Gastrocnemius medialis (tissue), 4 donors: ENCODE results near the gene TNIK. TPM values are rescaled to one million over a fixed set of nuclear protein-coding genes. Genes with fewer than 3 reads are reported as not detected.

Experiments used
- ATAC-seq, 2 donors: fragments of 150-250 bp; one replicate each; pipeline ENCODE4 v1.9.1; 2016
- DNase-seq, 2 donors: peaks; one replicate each; pipeline ENCODE4 v3.0.0-alpha.2; 2019
- H3K27ac ChIP-seq, 4 donors: fragments of 200-600 bp; sonication (generic); 1 replicate in 1 of 4; 2 replicates in 3 of 4; pipeline ENCODE4 v1.5.1; 2016 to 2018; ENCODE audit warnings: mild to moderate bottlenecking in 2 of 4, moderate library complexity in 1 of 4
- H3K27me3 ChIP-seq, 3 donors: fragments of 200-600 bp; sonication (generic) in 2 of 3; 1 replicate in 1 of 3; 2 replicates in 2 of 3; pipeline versions ENCODE4 v1.5.1 to v1.6.0; 2016 to 2019; ENCODE audit warnings: mild to moderate bottlenecking in 1 of 3, moderate library complexity in 1 of 3
- H3K36me3 ChIP-seq, 2 donors: fragments of 200-600 bp; sonication (generic) in 1 of 2; one replicate each; pipeline ENCODE4 v1.5.1; 2017 to 2018
- H3K4me1 ChIP-seq, 2 donors: fragments of 200-600 bp; sonication (generic) in 1 of 2; one replicate each; pipeline ENCODE4 v1.5.1; 2016 to 2017; ENCODE audit warnings: mild to moderate bottlenecking in 2 of 2
- H3K4me3 ChIP-seq, 4 donors: fragments of 200-600 bp; sonication (generic) in 3 of 4; 1 replicate in 1 of 4; 2 replicates in 3 of 4; pipeline ENCODE4 v1.5.1; 2016 to 2019; ENCODE audit warnings: mild to moderate bottlenecking in 2 of 4
- H3K9me3 ChIP-seq, 3 donors: fragments of 200-600 bp; sonication (generic) in 2 of 3; 1 replicate in 1 of 3; 2 replicates in 2 of 3; pipeline ENCODE4 v1.5.1; 2016 to 2019
- POLR2A ChIP-seq, 2 donors: fragments of 450-650 bp; IDR thresholded peaks; one replicate each; pipeline ENCODE4 v1.6.1; 2017; ENCODE audit warnings: antibody characterized with exemption in 2 of 2, mild to moderate bottlenecking in 2 of 2, moderate library complexity in 2 of 2
- in situ Hi-C, 4 donors: fragments of 200-750 bp; cut with MboI; loops; one replicate each; pipeline versions ENCODE4 v1.15.0 to v1.8.0; 2017; ENCODE audit warnings: low sequenced_read_pairs in 4 of 4
- intact Hi-C: fragments of 100-400 bp; cut with DNase I; formaldehyde crosslinking; loops from one replicate; pipeline ENCODE4 v1.15.1; 2023; ENCODE audit warnings: low total_unique reads
- total RNA-seq, 4 donors: library from RNA; depleted of rRNA; stranded (reverse); fragments of >200 nt; gene quantifications; one replicate each; pipeline versions ENCODE4 v1.1.0 to v1.2.3, GENCODE V29; 2016
- TF ChIP-seq, protein P1 (sequence below), 5 experiments: fragments of 450-650 bp in 3 of 5; fragments of 200-600 bp in 2 of 5; sonication (generic) in 2 of 5; IDR thresholded peaks in 4 of 5; conservative IDR thresholded peaks in 1 of 5; 1 replicate in 4 of 5; 2 replicates in 1 of 5; pipeline ENCODE4 v1.5.1; 2016 to 2019; ENCODE audit warnings: antibody characterized with exemption in 5 of 5, mild to moderate bottlenecking in 3 of 5, moderate library complexity in 3 of 5

TNIK gene
- total RNA-seq, 4 donors from 2014 or later = 5.2 to 19.7 (median 10.6) TPM

DNA sequence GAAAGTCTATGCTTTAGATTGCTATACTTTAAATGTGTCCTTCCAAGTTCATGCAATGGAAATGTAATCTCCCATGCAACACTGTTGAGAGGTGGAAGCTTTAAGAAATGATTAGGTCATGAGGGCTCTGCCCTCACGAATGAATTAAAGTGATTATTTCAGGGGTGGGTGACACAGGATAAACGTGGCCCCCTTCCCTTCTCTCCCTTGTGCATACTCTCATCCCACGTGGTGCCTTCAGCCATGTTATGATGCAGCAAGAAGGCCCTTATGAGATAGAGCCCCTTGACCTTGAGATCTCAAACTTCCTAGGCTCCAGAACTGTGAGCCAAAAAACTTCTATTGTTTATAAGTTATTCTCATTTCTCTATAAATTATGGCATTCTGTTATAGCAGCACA is 183.3 kb downstream of the TNIK start:
- H3K9me3 ChIP-seq = no peaks in the 10 kb centered on the region
- H3K27me3 ChIP-seq = no peaks in the 10 kb centered on the region
- H3K4me3 ChIP-seq = no peak overlapping the region
- H3K36me3 ChIP-seq = no peaks in the 10 kb centered on the region
- TF ChIP-seq, protein P1, sequence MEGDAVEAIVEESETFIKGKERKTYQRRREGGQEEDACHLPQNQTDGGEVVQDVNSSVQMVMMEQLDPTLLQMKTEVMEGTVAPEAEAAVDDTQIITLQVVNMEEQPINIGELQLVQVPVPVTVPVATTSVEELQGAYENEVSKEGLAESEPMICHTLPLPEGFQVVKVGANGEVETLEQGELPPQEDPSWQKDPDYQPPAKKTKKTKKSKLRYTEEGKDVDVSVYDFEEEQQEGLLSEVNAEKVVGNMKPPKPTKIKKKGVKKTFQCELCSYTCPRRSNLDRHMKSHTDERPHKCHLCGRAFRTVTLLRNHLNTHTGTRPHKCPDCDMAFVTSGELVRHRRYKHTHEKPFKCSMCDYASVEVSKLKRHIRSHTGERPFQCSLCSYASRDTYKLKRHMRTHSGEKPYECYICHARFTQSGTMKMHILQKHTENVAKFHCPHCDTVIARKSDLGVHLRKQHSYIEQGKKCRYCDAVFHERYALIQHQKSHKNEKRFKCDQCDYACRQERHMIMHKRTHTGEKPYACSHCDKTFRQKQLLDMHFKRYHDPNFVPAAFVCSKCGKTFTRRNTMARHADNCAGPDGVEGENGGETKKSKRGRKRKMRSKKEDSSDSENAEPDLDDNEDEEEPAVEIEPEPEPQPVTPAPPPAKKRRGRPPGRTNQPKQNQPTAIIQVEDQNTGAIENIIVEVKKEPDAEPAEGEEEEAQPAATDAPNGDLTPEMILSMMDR (IDR thresholded peaks at IDR 0.05 in 4 of 5, conservative IDR thresholded peaks at IDR 0.05 in 1 of 5) = no peak
- TF ChIP-seq POLR2A (IDR thresholded peaks at IDR 0.05) = no peak
- H3K4me1 ChIP-seq = peaks cover 10 to 15% of the 10 kb centered on the region in 2 donors
- DNase-seq (no peak), ATAC-seq (no peak)
- intact Hi-C loops = no loop called here
- no peak overlapping the region for H3K27ac ChIP-seq
- in situ Hi-C loops = no loop called here

DNA sequence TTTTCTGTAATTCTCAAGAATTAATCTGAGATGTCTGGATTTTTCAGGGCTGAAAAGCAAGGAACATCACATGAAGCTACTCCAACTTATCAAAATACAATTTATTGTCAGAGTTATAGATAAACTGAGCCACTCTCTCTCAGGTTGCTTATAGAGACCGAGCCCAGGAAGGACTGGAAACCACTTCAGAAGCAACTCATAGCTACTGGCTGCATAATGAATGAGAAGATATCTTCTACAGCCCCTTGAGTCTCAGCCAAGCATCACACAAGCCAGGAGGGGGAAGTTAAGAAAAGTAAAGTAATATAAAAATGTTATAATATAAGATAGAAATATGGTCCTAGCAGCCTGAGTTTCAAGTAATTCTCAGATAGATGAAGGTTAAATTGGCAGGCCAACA is 186.0 kb downstream of the TNIK start:
- no peak overlapping the region for H3K4me3 ChIP-seq
- no peak overlapping the region for H3K27ac ChIP-seq
- TF ChIP-seq, protein P1 (IDR thresholded peaks at IDR 0.05 in 4 of 5, conservative IDR thresholded peaks at IDR 0.05 in 1 of 5) = no peak
- TF ChIP-seq POLR2A (IDR thresholded peaks at IDR 0.05) = no peak
- no peaks in the 10 kb centered on the region for H3K36me3 ChIP-seq
- peaks cover 6 to 21% of the 10 kb centered on the region in 2 donors for H3K4me1 ChIP-seq
- H3K9me3 ChIP-seq = no peaks in the 10 kb centered on the region
- ATAC-seq = no peak
- no peak for DNase-seq
- in situ Hi-C loops (no loop called here), intact Hi-C loops (no loop called here)
- no peaks in the 10 kb centered on the region for H3K27me3 ChIP-seq

DNA sequence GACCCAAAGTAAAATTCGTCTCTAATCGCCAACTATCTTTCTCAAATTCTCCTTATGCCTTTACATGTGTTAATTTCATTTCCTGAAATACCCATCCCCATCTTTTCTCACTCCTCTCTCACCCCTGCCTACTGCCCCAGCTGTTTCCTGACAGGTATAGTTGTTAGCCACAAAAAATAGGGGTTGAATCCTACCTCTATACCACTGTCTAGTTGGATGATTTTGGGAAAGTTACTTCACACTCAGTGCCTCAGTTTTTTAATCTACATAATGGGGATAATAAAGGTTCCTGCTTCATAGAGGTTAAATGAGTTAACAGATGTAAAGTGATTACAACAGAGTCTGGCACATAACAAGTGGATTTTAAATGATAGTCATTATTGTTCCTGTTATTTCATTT is 189.7 kb downstream of the TNIK start:
- in situ Hi-C loops (no loop called here), intact Hi-C loops (no loop called here)
- H3K27ac ChIP-seq = peak overlapping the region in 2 of 4 donors; percentile 4 to 49
- DNase-seq (no peak), ATAC-seq (no peak)
- H3K27me3 ChIP-seq = no peaks in the 10 kb centered on the region
- peaks cover 19 to 36% of the 10 kb centered on the region in 2 donors for H3K4me1 ChIP-seq
- H3K4me3 ChIP-seq = no peak overlapping the region
- no peaks in the 10 kb centered on the region for H3K36me3 ChIP-seq
- TF ChIP-seq, protein P1 (IDR thresholded peaks at IDR 0.05 in 4 of 5, conservative IDR thresholded peaks at IDR 0.05 in 1 of 5) = no peak
- no peak for TF ChIP-seq POLR2A (IDR thresholded peaks at IDR 0.05)
- no peaks in the 10 kb centered on the region for H3K9me3 ChIP-seq

DNA sequence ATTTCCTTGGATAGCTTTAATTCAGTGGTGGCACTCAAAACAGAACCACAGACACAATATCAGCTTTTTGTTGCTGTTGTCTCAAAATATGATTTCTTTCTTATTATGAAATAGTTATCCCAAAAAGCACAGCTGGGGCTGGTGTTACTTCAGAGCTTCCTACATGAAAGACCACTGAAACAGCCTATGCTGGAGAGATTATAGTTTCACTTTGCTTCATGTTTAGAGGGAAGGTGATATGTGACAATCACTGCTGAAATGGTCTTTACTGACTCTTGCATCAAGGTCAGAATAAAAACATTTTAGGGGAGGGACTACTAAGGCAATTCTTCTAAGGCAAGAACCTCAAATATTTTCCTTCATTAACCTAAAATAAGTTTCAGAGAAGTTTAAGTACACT is 190.7 kb downstream of the TNIK start:
- no peak for DNase-seq
- intact Hi-C loops (no loop called here), in situ Hi-C loops (no loop called here)
- peak in 1 of 2 donors; percentile 53 for ATAC-seq
- TF ChIP-seq, protein P1 (IDR thresholded peaks at IDR 0.05 in 4 of 5, conservative IDR thresholded peaks at IDR 0.05 in 1 of 5) = no peak
- TF ChIP-seq POLR2A (IDR thresholded peaks at IDR 0.05) = no peak
- Histone ChIP-seq H3K9me3 (no peaks in the 10 kb centered on the region), H3K36me3 (no peaks in the 10 kb centered on the region), H3K27me3 (no peaks in the 10 kb centered on the region), H3K4me3 (peak overlapping the region in 1 of 4 donors; percentile 7), H3K4me1 (peaks cover 19 to 36% of the 10 kb centered on the region in 2 donors), H3K27ac (peak overlapping the region in 2 of 4 donors; percentile 21 to 49)

DNA sequence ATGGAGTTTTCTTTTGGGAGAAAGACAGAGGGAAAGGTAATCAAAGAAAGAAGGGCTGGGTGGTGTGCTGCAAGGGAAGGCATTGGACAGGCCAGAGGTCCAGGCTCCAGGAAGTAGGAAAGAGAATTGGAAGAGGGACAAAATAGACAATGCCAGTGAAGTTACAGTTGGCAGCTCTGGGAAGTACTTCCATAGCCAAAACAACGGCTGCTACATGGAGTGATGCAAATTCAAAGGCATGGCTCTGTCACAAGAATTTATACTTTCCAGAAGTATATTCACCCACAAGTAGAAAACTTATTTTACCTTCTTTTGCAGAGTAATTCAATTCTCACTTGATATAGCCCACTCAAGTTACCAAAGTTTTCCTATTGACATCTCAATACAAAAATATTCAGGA is 191.5 kb downstream of the TNIK start:
- TF ChIP-seq, protein P1 (IDR thresholded peaks at IDR 0.05 in 4 of 5, conservative IDR thresholded peaks at IDR 0.05 in 1 of 5) = no peak
- TF ChIP-seq POLR2A (IDR thresholded peaks at IDR 0.05) = no peak
- ATAC-seq = no peak
- H3K36me3 ChIP-seq = no peaks in the 10 kb centered on the region
- no peak for DNase-seq
- in situ Hi-C loops = no loop called here
- intact Hi-C loops = no loop called here
- no peak overlapping the region for H3K4me3 ChIP-seq
- H3K27me3 ChIP-seq = no peaks in the 10 kb centered on the region
- peak overlapping the region in 1 of 4 donors; percentile 49 for H3K27ac ChIP-seq
- H3K9me3 ChIP-seq = no peaks in the 10 kb centered on the region
- peaks cover 19 to 36% of the 10 kb centered on the region in 2 donors for H3K4me1 ChIP-seq
